NCI-H146 treated with DMSO at 0.1 percent for 48 hours (cell line): ENCODE data around the gene RPS29.
"Not testable (repeated sequence)": the region's sequence is repeated elsewhere in the genome, so short reads cannot be mapped to it uniquely, and the experiment has no call there.

Experiments
- DNase-seq: peaks from one replicate; lab custom pipeline; 2025; ENCODE audit not compliant: unreplicated experiment; lab: John Stamatoyannopoulos, UW

RPS29 gene

GRCh38 chr14:49598485-49599300 is 12.5 kb upstream of the RPS29 start, which contains the start of gene LRR1:
Gene LRR1, plus strand, starts transcription at chr14:49598940. Its CDS starts 81 bp downstream, at chr14:49599021.
- peak; percentile 76 for DNase-seq

- peak; percentile 50 for DNase-seq
Measured at GRCh38 chr14:49598189-49598484, 12.0 kb upstream of the RPS29 start.

GRCh38 chr14:49594347-49595091 is 8.3 kb upstream of the RPS29 start:
- no peak for DNase-seq

- no peak for DNase-seq
Measured at GRCh38 chr14:49593016-49593415, 6.8 kb upstream of the RPS29 start.

- DNase-seq: no peak
Measured at GRCh38 chr14:49589387-49589786, 3.2 kb upstream of the RPS29 start.

GRCh38 chr14:49586673-49587460 is 687 bp upstream of the RPS29 start:
- DNase-seq: peak; percentile 56

- DNase-seq: not testable (repeated sequence)
Measured at GRCh38 chr14:49584981-49585640, 1.1 kb downstream of the RPS29 start.

- no peak for DNase-seq
Measured at GRCh38 chr14:49584058-49584457, 2.1 kb downstream of the RPS29 start.

GRCh38 chr14:49583629-49584028 is 2.6 kb downstream of the RPS29 start:
- DNase-seq: no peak

GRCh38 chr14:49582113-49582977 is 3.8 kb downstream of the RPS29 start:
- no peak for DNase-seq

- no peak for DNase-seq
Measured at GRCh38 chr14:49581209-49582112, 4.7 kb downstream of the RPS29 start.

- no peak for DNase-seq
Measured at GRCh38 chr14:49579841-49580240, 6.3 kb downstream of the RPS29 start.

- no peak for DNase-seq
Measured at GRCh38 chr14:49578141-49578540, 8.0 kb downstream of the RPS29 start.

GRCh38 chr14:49574038-49574437 is 12.1 kb downstream of the RPS29 start:
- DNase-seq: no peak

GRCh38 chr14:49569281-49569680 is 16.9 kb downstream of the RPS29 start:
- DNase-seq: no peak

GRCh38 chr14:49566714-49567113 is 19.5 kb downstream of the RPS29 start:
- DNase-seq: no peak

GRCh38 chr14:49559979-49560768 is 26.0 kb downstream of the RPS29 start:
- DNase-seq: no peak

- peak; percentile 97 for DNase-seq
Measured at GRCh38 chr14:49553892-49554291, 32.3 kb downstream of the RPS29 start.
